D341Med (cell line): ENCODE results near the gene FRAS1.
"Not testable (repeated sequence)": the region's sequence is repeated elsewhere in the genome, so short reads cannot be mapped to it uniquely, and the experiment has no call there.

ENCODE experiments used
- DNase-seq: peaks from one replicate; pipeline ENCODE4 v3.0.0; 2012; ENCODE audit warnings: low spot score

Gene FRAS1

GRCh38 chr4:78100060-78100459 is 42.9 kb downstream of the FRAS1 start:
- DNase-seq, result no peak

DNA sequence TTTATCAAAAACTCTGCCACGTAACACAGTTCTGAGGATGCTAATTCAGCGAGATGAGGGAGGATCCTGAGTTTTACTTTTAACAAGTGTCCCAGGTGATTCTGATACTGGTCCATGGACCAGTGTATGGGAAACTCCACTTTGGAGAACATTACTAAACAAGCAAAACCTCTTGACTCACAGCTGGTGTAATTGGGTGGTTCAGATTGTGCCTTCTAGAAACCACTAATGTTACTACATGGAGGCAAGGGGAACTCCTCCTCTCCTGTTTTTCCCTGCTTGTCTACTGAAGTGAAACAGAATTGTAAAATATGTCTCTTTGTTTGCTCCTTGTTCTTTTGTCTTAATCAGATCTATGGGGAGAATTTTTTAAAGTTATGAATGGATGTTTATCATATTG is 62.6 kb downstream of the FRAS1 start:
- DNase-seq, result no peak

GRCh38 chr4:78120144-78120880 is 63.2 kb downstream of the FRAS1 start:
- DNase-seq, result no peak

DNA sequence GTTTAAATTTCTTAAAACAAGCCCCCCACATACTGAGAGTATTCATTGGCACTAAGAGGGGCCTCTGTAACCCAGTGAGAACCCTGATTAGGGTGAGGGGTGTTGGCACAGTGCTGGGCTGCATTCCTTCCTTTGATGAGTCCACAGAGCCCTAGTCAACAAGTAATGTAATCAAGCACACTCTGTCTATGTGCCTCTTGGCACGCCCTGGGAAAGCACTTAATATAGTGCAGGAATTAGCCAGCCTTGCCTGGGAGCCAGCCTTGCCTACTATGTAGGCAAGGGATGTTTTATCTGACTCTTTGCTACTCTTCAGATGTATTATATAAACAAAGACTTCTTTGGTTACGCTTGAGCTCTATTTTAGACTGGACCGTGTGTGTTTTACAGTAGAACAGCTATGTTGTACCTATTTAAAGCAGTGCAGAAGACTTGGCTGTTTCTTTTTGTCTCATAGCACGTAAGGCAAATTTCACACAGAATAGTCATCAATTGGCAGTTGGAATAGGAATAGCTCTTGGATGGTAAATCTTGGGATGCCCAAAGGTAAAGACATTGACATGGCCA is 64.3 kb downstream of the FRAS1 start:
- no peak for DNase-seq

DNA sequence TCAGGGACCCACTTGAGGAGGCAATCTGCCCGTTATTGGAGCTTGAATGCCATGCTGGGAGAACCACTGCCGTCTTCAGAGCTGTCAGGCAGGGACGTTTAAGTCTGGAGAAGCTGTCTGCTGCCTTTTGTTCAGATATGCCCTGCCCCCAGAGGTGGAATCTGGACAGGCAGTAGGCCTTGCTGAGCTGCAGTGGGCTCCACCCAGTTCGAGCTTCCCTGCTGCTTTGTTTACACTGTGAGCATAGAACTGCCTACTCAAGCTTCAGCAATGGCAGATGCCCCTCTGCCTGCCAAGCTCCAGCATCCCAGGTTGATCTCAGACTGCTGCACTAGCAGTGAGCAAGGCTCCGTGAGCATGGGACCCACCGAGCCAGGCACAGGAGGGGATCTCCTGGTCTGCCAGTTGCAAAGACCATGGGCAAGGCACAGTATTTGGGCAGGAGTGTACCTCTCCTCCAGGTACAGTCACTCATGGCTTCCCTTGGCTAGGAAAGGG is 68.8 kb downstream of the FRAS1 start:
- DNase-seq, result not testable (repeated sequence)

DNA sequence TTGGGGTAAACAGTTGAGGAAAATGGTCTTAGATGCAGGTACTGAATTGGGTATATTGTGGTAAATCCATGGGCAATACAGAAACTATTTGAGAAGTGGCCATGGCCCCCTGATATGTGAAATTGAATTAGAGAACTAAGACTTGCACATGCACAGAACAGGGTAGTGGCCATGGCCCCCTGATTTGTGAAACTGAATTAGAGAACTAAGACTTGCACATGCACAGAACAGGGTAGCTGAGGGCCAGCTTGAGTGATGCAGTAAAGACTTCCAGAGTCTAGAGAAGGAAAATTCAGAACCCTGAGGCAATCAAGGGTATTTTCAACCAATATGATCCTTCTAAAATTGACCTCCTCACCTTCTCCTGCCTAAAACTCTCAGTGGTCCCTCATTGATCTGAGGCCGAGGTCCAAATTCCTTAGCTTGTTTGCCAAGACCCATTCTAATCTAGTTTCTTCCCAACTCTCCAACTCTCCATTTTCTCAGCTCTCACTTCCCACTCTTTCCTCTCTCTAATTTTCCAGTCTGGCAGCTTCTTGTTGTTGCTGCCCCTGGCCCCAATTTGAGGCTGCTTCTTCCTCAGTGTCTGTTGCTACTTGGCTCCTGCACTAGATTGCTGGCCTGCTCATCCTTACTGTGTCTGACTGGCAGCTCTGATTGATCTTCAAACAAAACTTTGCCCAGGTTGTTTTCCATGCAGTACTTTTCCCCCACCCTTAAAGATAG is 72.4 kb downstream of the FRAS1 start:
- no peak for DNase-seq

DNA sequence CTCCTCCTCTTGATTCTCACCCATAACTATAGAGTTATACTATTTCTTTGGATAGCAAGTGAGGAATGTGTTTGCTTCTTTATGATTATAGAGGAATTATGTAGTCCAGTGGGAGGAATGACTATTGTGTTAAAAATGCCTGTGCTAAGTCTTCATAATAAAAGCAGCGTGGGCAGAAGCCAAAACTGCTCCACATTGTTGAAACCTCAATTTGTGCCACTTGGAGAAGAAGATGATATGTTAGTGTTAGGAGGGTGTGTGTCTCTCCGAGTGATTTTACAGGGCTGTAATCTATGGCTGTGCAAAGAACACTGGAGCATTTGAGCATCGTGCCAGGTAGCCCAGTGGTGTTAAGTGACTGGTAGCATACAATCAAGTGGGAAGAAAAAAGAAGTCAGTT is 74.3 kb downstream of the FRAS1 start:
- no peak for DNase-seq

GRCh38 chr4:78136109-78137081 is 79.3 kb downstream of the FRAS1 start:
- peak; percentile 29 for DNase-seq

DNA sequence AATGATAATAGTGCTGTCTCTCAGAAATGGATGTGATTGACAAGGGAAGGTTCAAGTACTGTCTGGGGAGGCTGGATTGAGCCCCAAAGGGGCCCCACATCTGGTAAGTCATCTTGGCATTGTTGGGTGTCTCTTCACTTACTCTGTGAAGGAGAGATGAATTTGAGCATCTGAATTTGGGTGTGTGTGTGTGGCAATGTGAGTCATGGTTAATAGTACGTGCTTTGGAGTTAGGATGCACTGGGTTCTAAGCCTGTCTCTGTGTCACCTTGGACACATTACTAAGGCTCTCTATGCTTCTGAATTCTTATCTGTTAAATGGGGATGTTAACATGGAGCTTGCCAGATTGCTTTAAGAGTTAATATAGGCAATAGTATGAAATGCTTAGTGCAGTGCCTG is 80.4 kb downstream of the FRAS1 start:
- no peak for DNase-seq

GRCh38 chr4:78138252-78138651 is 81.1 kb downstream of the FRAS1 start:
- DNase-seq, result no peak

DNA sequence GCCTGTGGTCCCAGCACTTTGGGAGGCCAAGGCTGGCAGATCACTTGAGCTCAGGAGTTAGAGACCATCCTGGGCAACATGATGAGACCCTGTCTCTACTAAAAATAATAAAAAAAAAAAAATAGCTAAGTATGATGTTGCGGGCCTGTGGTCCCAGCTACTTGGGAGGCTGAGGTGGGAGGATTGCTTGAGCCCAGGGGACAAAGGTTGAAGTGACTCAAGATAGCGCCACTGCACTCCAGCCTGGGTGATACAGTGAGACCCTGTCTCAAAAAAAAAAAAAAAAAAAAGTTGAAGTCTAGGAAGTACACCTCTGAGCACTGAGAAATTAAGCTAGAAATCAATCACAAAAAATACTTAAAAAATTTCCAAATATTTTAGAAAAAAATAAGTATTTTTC is 86.5 kb downstream of the FRAS1 start:
- DNase-seq, result no peak

DNA sequence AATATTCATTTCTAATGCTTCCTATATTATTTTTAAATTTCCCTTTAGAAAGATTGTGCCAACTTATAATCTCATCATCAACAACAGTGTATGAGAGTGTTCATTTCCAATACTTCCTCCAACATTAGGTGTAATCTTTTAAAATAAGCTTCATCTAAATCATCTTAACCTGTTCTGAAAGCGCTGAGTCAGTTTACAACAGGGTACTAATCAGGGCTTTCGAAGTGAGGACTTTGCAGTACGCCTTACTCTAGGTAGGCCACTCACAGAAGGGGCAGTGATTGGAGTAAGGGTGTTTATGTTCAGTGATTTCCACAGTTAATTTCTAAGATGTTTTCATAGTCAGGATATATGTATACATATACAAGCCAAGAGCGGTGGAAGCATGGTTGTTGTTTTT is 87.9 kb downstream of the FRAS1 start:
- DNase-seq, result no peak

GRCh38 chr4:78145622-78146021 is 88.5 kb downstream of the FRAS1 start:
- no peak for DNase-seq

- no peak for DNase-seq
These were observed 92.8 kb downstream of the FRAS1 start for GRCh38 chr4:78149751-78150542.

- no peak for DNase-seq
These were observed 93.4 kb downstream of the FRAS1 start for GRCh38 chr4:78150543-78150864.

GRCh38 chr4:78152795-78153194 is 95.7 kb downstream of the FRAS1 start:
- DNase-seq, result no peak

DNA sequence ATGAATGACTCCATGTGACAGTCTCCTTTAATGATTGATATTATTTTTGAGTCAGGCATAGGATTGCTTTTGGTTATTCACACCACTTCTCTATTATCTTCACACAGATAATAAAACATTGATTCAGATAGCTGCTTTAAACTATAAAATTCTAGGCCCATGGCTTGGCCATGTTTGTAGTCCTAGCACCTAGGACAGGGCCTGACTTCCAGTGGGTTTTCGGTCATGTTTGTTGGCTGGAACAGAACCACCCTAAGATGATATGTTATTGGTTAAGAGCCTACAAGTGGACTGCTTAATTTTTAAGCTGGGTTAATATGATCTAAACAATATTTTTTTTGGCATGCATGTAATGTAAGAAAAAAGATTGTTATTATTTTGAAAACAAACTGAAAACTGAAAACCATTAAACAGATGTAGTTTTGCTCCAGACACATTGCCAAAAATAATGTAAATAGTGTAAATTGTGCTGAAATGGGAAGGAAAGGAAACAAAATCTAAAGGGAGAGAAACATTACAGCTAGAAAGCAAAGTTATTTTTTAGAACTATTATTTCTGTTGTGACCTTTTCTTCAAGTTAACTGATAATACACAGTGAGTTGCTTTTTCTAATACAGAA is 98.0 kb downstream of the FRAS1 start:
- no peak for DNase-seq

DNA sequence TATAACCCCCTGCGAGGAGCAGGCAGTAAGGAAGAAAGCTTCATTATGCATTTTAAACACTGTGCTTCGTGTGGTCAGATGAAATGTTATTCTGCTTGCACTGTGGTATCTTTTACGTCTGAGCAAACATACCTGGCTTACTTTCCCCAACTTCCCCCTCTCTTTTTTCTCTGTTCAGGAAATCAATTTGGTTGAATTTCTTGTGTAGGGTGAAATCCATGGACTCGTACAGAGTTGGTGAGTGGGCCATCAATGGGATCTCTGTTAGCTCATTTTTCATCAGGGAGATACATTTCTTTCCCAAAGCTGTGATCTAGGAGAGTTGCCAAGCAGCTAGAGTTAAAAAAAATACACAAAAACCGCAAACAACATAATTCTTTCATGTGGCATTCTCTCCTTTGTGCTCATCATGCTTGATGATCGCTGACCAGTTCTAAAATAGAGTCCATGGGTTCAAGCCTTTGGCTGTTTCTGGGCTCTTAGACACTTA is 98.5 kb downstream of the FRAS1 start:
- no peak for DNase-seq

DNA sequence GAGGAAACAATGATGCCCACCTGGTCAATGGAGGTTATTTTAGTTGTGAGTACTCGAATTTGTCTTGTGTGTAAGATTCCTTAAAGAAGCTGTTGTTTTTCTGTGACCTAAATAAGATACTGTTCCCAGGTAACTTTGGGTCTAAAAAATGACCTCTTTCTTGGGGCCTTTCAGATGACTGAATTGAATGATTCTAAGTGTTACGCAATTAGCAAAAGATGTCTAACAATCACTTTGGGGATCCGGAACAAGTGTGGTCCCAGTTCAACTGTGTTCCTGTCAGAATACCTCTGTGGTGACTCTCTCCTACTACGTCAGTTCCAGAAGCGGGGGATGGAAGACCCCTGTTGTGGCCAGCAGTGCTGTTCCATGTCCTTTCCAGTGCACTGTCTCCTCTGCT is 99.4 kb downstream of the FRAS1 start:
- no peak for DNase-seq

DNA sequence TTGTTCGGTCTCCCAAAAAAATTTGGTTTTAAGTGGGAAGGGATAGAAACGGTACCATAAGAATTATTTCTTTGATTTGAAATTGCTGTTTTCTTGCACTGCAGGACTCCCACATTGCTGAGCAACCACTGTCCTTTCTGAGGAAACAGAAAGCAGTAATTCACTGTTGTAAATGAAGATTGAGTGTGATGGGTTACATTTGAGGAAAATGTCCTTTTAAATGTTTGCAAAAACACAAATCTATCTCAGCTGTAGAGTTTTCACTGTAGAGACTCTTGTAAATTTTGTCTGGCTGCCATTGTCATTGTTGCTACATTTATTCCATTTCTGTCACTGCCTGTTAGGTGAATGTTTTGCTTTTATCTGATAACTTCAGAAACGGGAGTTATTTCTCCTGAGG is 105.2 kb downstream of the FRAS1 start:
- no peak for DNase-seq

GRCh38 chr4:78162821-78163220 is 105.7 kb downstream of the FRAS1 start:
- no peak for DNase-seq
